HepG2 (cell line): ENCODE results near the gene ALKBH2. TPM values are rescaled to one million over a fixed set of nuclear protein-coding genes. Genes with fewer than 3 reads are reported as not detected.

Experiments used
- GFI1 ChIP-seq: sonication (generic); formaldehyde crosslinking; IDR thresholded peaks from 2 replicates; pipeline ENCODE4 v1.5.0; 2020; ENCODE audit warnings: missing genetic modification reagents, mild to moderate bottlenecking, borderline replicate concordance
- ONECUT2 ChIP-seq: sonication (generic); formaldehyde crosslinking; IDR thresholded peaks from 2 replicates; pipeline ENCODE4 v1.4.0; 2020; ENCODE audit warnings: missing genetic modification reagents
- ZNF235 ChIP-seq: sonication (generic); formaldehyde crosslinking; IDR thresholded peaks from 2 replicates; pipeline ENCODE4 v1.8.1; 2023; ENCODE audit warnings: mild to moderate bottlenecking, missing genetic modification reagents, borderline replicate concordance
- ZNF510 ChIP-seq: sonication (generic); formaldehyde crosslinking; IDR thresholded peaks from 2 replicates; pipeline ENCODE4 v1.4.0; 2020; ENCODE audit warnings: low read depth, mild to moderate bottlenecking, missing genetic modification reagents
- ZNF557 ChIP-seq: sonication (generic); formaldehyde crosslinking; IDR thresholded peaks from 2 replicates; pipeline ENCODE4 v1.4.0; 2020; ENCODE audit warnings: missing genetic modification reagents
- ZNF652 ChIP-seq: IDR thresholded peaks from 2 replicates; pipeline ENCODE4 v1.6.1; 2016; ENCODE audit warnings: low read depth, borderline replicate concordance
- polyA plus RNA-seq, 8 experiments: library from polyadenylated mRNA; depleted of rRNA in 3 of 8; stranded (reverse) in 7 of 8; unstranded in 1 of 8; fragments of >200 nt; fragmentation: Illumina TruSeq in 4 of 8; extraction: Trizol in 4 of 8; gene quantifications; 2 replicates each; pipeline versions ENCODE4 v1.2.1 to v1.2.3, GENCODE V29; 2011 to 2016; ENCODE audit warnings: low read depth in 4 of 8, missing spikeins in 1 of 8, mixed read lengths in 1 of 8; ENCODE audit not compliant: insufficient read depth in 1 of 8
- total RNA-seq, 5 experiments: library from RNA; depleted of rRNA; stranded (reverse); fragments of >200 nt; fragmentation: Illumina TruSeq; extraction: Trizol; gene quantifications; 2 replicates each; pipeline ENCODE4 v1.2.3, GENCODE V29; 2016; ENCODE audit warnings: low read depth in 1 of 5
- TF ChIP-seq, protein P1 (sequence below): sonication (generic); formaldehyde crosslinking; IDR thresholded peaks from 2 replicates; pipeline ENCODE4 v1.4.0; 2020; ENCODE audit warnings: mild to moderate bottlenecking, missing genetic modification reagents, borderline replicate concordance
- TF ChIP-seq, protein P2 (sequence below): sonication (generic); formaldehyde crosslinking; IDR thresholded peaks from 2 replicates; pipeline ENCODE4 v1.5.0; 2020; ENCODE audit warnings: missing genetic modification reagents
- TF ChIP-seq, protein P3 (sequence below): IDR thresholded peaks from 2 replicates; pipeline ENCODE4 v1.4.0; 2020; ENCODE audit warnings: mild to moderate bottlenecking, missing genetic modification reagents
- TF ChIP-seq, protein P4 (sequence below): sonication (generic); formaldehyde crosslinking; conservative IDR thresholded peaks from 2 replicates; pipeline ENCODE4 v1.8.1; 2023; ENCODE audit warnings: missing genetic modification reagents
- TF ChIP-seq, protein P5 (sequence below): sonication (generic); formaldehyde crosslinking; conservative IDR thresholded peaks from 2 replicates; pipeline ENCODE4 v1.4.0; 2020; ENCODE audit warnings: missing genetic modification reagents
- TF ChIP-seq, protein P6 (sequence below): sonication (generic); formaldehyde crosslinking; IDR thresholded peaks from 2 replicates; pipeline ENCODE4 v1.9.0; 2021; ENCODE audit warnings: missing genetic modification reagents, mild to moderate bottlenecking, borderline replicate concordance

Gene ALKBH2
- total and polyA plus RNA-seq, 2 of the 13 experiments (the other 11 are each of a cell fraction or from before 2014, with no cell fraction given), result 21.0 to 40.5 TPM

DNA sequence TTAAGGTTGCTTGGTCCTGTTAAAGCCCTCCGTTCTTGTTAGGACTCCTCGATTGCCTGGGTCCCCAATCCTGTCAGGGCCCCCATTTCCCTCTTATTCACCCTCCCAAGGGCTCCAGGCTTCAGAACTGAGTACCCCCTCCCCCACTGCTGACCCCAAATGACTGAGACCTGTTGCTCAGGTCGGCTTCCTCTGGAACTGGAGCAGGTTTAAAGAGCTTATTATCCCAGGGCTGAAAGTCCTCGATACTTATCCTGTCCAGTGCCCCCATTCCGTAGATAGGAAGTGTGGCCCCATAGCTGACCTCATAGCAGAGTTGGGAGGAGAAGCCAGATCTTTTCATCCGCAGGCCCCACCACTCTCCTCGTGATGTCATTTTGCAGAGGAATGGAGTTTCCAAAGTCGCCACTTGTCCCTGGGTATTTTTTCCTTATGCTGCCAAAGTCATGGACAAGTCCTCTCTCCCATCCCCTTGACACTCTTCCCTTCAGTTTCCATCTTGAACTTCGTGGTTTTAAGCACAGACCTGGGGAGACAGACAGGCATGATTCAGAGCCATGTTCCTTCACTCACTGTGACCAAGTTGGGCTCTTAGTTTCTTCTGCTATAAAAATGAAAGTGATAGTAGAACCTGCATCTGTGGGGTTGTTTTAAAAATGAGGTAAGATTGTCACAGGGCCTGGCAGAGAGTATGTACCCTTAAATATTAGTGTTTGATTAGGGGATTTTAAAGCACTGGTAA lies 39.7 kb downstream of the ALKBH2 start (continued):
- TF ChIP-seq, protein P1, sequence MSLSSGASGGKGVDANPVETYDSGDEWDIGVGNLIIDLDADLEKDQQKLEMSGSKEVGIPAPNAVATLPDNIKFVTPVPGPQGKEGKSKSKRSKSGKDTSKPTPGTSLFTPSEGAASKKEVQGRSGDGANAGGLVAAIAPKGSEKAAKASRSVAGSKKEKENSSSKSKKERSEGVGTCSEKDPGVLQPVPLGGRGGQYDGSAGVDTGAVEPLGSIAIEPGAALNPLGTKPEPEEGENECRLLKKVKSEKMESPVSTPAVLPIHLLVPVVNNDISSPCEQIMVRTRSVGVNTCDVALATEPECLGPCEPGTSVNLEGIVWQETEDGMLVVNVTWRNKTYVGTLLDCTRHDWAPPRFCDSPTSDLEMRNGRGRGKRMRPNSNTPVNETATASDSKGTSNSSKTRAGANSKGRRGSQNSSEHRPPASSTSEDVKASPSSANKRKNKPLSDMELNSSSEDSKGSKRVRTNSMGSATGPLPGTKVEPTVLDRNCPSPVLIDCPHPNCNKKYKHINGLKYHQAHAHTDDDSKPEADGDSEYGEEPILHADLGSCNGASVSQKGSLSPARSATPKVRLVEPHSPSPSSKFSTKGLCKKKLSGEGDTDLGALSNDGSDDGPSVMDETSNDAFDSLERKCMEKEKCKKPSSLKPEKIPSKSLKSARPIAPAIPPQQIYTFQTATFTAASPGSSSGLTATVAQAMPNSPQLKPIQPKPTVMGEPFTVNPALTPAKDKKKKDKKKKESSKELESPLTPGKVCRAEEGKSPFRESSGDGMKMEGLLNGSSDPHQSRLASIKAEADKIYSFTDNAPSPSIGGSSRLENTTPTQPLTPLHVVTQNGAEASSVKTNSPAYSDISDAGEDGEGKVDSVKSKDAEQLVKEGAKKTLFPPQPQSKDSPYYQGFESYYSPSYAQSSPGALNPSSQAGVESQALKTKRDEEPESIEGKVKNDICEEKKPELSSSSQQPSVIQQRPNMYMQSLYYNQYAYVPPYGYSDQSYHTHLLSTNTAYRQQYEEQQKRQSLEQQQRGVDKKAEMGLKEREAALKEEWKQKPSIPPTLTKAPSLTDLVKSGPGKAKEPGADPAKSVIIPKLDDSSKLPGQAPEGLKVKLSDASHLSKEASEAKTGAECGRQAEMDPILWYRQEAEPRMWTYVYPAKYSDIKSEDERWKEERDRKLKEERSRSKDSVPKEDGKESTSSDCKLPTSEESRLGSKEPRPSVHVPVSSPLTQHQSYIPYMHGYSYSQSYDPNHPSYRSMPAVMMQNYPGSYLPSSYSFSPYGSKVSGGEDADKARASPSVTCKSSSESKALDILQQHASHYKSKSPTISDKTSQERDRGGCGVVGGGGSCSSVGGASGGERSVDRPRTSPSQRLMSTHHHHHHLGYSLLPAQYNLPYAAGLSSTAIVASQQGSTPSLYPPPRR (CRISPR knock-in tag), result no peak
- TF ChIP-seq ONECUT2 (CRISPR knock-in tag) (no peak), ZNF510 (no peak), ZNF557 (CRISPR knock-in tag) (no peak), GFI1 (no peak), ZNF235 (CRISPR knock-in tag) (no peak), ZNF652 (CRISPR knock-in tag) (no peak)
- TF ChIP-seq, protein P2, sequence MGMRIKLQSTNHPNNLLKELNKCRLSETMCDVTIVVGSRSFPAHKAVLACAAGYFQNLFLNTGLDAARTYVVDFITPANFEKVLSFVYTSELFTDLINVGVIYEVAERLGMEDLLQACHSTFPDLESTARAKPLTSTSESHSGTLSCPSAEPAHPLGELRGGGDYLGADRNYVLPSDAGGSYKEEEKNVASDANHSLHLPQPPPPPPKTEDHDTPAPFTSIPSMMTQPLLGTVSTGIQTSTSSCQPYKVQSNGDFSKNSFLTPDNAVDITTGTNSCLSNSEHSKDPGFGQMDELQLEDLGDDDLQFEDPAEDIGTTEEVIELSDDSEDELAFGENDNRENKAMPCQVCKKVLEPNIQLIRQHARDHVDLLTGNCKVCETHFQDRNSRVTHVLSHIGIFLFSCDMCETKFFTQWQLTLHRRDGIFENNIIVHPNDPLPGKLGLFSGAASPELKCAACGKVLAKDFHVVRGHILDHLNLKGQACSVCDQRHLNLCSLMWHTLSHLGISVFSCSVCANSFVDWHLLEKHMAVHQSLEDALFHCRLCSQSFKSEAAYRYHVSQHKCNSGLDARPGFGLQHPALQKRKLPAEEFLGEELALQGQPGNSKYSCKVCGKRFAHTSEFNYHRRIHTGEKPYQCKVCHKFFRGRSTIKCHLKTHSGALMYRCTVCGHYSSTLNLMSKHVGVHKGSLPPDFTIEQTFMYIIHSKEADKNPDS (CRISPR knock-in tag), result no peak
- TF ChIP-seq, protein P3, sequence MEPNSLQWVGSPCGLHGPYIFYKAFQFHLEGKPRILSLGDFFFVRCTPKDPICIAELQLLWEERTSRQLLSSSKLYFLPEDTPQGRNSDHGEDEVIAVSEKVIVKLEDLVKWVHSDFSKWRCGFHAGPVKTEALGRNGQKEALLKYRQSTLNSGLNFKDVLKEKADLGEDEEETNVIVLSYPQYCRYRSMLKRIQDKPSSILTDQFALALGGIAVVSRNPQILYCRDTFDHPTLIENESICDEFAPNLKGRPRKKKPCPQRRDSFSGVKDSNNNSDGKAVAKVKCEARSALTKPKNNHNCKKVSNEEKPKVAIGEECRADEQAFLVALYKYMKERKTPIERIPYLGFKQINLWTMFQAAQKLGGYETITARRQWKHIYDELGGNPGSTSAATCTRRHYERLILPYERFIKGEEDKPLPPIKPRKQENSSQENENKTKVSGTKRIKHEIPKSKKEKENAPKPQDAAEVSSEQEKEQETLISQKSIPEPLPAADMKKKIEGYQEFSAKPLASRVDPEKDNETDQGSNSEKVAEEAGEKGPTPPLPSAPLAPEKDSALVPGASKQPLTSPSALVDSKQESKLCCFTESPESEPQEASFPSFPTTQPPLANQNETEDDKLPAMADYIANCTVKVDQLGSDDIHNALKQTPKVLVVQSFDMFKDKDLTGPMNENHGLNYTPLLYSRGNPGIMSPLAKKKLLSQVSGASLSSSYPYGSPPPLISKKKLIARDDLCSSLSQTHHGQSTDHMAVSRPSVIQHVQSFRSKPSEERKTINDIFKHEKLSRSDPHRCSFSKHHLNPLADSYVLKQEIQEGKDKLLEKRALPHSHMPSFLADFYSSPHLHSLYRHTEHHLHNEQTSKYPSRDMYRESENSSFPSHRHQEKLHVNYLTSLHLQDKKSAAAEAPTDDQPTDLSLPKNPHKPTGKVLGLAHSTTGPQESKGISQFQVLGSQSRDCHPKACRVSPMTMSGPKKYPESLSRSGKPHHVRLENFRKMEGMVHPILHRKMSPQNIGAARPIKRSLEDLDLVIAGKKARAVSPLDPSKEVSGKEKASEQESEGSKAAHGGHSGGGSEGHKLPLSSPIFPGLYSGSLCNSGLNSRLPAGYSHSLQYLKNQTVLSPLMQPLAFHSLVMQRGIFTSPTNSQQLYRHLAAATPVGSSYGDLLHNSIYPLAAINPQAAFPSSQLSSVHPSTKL (CRISPR knock-in tag), result 0 out of 2 replicates have a peak, but pooled peaks have one; percentile 7
- TF ChIP-seq, protein P4, sequence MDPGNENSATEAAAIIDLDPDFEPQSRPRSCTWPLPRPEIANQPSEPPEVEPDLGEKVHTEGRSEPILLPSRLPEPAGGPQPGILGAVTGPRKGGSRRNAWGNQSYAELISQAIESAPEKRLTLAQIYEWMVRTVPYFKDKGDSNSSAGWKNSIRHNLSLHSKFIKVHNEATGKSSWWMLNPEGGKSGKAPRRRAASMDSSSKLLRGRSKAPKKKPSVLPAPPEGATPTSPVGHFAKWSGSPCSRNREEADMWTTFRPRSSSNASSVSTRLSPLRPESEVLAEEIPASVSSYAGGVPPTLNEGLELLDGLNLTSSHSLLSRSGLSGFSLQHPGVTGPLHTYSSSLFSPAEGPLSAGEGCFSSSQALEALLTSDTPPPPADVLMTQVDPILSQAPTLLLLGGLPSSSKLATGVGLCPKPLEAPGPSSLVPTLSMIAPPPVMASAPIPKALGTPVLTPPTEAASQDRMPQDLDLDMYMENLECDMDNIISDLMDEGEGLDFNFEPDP, result 0 out of 2 replicates have a peak, but pooled peaks have one; percentile 48
- TF ChIP-seq, protein P5, sequence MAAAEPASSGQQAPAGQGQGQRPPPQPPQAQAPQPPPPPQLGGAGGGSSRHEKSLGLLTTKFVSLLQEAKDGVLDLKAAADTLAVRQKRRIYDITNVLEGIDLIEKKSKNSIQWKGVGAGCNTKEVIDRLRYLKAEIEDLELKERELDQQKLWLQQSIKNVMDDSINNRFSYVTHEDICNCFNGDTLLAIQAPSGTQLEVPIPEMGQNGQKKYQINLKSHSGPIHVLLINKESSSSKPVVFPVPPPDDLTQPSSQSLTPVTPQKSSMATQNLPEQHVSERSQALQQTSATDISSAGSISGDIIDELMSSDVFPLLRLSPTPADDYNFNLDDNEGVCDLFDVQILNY (CRISPR knock-in tag), result no peak
- TF ChIP-seq, protein P6, sequence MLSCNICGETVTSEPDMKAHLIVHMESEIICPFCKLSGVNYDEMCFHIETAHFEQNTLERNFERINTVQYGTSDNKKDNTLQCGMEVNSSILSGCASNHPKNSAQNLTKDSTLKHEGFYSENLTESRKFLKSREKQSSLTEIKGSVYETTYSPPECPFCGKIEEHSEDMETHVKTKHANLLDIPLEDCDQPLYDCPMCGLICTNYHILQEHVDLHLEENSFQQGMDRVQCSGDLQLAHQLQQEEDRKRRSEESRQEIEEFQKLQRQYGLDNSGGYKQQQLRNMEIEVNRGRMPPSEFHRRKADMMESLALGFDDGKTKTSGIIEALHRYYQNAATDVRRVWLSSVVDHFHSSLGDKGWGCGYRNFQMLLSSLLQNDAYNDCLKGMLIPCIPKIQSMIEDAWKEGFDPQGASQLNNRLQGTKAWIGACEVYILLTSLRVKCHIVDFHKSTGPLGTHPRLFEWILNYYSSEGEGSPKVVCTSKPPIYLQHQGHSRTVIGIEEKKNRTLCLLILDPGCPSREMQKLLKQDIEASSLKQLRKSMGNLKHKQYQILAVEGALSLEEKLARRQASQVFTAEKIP (CRISPR knock-in tag), result no peak
